Mammary epithelial cell (primary cell): ENCODE results near the gene GPC6.

Experiments used
- EZH2 ChIP-seq: IDR thresholded peaks from 2 replicates; pipeline ENCODE4 v1.6.1; 2012; ENCODE audit warnings: low read length, inconsistent platforms, borderline replicate concordance
- TF ChIP-seq, protein P1 (sequence below), 2 donors: IDR thresholded peaks in 1 of 2; conservative IDR thresholded peaks in 1 of 2; 2 replicates each; pipeline ENCODE4 v1.5.1; 2011 to 2012; ENCODE audit warnings: inconsistent platforms in 2 of 2, low read length in 2 of 2, mild to moderate bottlenecking in 2 of 2, control low read depth in 1 of 2, low read depth in 1 of 2; ENCODE audit not compliant: insufficient read depth in 1 of 2; ENCODE audit errors: extremely low read depth in 1 of 2

GRCh38 chr13:93996481-93996880 lies 769.9 kb downstream of the GPC6 start:
- TF ChIP-seq, protein P1, sequence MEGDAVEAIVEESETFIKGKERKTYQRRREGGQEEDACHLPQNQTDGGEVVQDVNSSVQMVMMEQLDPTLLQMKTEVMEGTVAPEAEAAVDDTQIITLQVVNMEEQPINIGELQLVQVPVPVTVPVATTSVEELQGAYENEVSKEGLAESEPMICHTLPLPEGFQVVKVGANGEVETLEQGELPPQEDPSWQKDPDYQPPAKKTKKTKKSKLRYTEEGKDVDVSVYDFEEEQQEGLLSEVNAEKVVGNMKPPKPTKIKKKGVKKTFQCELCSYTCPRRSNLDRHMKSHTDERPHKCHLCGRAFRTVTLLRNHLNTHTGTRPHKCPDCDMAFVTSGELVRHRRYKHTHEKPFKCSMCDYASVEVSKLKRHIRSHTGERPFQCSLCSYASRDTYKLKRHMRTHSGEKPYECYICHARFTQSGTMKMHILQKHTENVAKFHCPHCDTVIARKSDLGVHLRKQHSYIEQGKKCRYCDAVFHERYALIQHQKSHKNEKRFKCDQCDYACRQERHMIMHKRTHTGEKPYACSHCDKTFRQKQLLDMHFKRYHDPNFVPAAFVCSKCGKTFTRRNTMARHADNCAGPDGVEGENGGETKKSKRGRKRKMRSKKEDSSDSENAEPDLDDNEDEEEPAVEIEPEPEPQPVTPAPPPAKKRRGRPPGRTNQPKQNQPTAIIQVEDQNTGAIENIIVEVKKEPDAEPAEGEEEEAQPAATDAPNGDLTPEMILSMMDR (conservative IDR thresholded peaks at IDR 0.05 in 1 of 2, IDR thresholded peaks at IDR 0.05 in 1 of 2; ENCODE audit: extremely low read depth in 1 of 2, insufficient read depth in 1 of 2, low read depth in 1 of 2, low read length in 2 of 2) = no peak
- no peak for TF ChIP-seq EZH2
